Fibroblast of skin of right quadriceps (primary cell): Measurements from ENCODE around the gene OBI1.
"Not testable (repeated sequence)": the region's sequence is repeated elsewhere in the genome, so short reads cannot be mapped to it uniquely, and the experiment has no call there.

Source experiments
- DNase-seq: peaks from one replicate; pipeline ENCODE4 v3.0.0-alpha.2; 2013

The OBI1 gene

DNA sequence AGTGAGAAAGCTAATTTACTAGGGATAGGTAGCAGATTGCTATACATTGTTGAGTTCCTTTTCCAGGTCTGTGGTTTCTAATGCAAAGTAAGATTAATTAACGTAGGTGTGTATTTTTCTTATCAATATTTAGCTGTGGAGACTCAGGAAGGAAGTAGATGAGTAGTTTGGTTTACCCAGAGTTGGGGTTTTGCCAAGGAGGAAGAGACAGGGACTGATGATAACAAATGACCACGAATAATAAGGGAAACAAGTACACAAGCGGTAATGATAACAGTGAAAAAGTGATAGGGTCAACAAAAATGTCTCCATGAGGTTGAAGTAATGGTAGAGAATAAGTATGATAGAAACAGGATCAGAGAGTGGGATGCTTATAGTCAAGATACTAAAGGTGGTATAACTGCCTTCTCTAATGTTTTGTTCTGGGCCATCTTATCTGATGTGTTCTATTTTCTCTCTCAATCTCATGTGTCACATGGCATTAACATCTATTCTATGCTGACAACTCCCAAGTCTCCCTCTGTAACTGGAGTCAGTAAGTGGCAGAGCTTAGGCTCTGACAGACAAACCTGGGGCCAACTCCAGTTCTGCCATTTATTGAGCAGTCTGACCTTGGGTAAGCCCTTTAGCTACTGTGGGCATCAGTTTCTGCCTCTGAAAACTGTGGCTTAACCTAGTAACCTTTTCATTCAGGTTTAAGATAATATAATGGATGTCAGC, 8.8 kb downstream of the OBI1 start:
- DNase-seq: no peak

DNA sequence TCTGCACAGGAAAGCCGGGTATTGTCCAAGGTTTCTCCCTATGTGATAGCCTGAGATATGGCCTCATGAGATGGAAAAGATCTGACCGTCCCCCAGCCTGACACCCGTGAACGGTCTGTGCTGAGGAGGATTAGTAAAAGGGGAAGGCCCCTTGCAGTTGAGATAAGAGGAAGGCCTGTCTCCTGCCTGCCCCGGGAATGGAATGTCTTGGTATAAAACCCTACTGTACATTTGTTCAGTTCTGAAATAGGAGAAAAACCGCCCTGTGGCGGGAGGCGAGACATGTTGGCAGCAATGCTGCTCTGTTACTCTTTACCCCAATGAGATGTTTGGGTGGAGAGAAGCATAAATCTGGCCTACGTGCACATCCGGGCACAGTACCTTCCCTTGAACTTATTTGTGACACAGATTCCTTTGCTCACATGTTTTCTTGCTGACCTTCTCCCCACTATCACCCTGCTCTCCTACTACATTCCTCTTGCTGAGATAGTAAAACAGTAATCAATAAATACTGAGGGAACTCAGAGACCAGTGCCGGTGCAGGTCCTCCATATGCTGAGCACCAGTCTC, 11.8 kb downstream of the OBI1 start:
- not testable (repeated sequence) for DNase-seq

DNA sequence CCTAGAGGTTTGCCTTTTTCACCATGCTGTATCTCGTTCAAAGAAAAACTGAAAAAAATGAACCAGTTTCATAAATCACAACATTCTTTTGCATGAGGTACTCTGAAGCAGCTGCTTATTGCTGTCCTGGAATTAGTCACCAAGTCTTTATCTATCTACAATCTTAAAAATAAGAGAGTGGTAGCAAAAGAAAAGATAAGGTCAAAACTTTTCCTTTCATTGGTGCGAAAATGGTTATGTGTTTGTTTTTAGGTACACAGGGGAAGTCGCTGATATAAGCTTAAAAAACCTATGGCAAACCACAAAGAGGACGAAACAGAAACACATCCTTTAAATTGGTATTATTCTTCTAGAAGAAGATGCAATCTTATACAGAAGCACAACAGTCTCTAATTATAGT, 20.7 kb downstream of the OBI1 start:
- no peak for DNase-seq

DNA sequence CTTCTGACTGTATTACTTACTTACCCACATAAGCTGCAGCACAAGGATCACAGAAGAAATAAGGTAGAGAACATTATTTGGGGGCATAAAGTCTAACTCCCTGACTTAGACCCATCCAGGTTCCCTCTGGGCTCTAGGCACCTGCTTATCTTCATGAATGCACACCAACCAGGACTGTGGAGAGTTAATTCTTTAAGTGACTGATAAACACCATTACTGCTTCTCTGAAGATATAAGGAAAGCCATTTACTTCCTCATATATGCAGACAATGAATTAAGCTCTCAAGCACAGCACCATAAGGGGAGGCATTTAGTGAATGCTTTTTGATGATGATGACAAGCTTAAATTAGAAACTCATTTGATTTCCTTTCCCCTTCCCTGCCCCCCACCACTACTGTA, 22.5 kb downstream of the OBI1 start:
- no peak for DNase-seq

- no peak for DNase-seq
Observed at GRCh38 chr13:78632996-78633395, 26.0 kb downstream of the OBI1 start.

GRCh38 chr13:78631077-78631476, 27.9 kb downstream of the OBI1 start:
- DNase-seq: no peak

- DNase-seq: no peak
Observed at GRCh38 chr13:78630511-78630910, 28.4 kb downstream of the OBI1 start.

DNA sequence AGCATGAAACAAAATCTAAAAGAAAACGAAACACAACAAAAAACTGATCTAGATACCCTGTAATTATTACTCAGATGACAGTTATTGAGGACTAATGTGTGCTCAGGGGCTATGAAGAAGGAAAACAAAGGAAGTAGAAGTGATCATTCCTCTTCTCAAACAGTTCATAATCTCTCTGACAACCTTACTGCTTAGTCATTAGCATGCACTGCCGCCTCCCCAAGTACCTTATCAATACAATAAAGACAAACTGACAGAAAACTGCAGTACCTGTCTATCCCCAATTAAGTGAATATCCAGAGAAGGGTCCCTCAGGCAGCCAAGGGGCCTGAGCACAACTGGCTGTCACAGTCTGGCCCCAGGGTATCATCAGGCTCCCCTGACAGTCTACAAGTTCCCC, 33.6 kb downstream of the OBI1 start:
- DNase-seq: no peak

GRCh38 chr13:78623132-78623531, 35.8 kb downstream of the OBI1 start:
- no peak for DNase-seq

DNA sequence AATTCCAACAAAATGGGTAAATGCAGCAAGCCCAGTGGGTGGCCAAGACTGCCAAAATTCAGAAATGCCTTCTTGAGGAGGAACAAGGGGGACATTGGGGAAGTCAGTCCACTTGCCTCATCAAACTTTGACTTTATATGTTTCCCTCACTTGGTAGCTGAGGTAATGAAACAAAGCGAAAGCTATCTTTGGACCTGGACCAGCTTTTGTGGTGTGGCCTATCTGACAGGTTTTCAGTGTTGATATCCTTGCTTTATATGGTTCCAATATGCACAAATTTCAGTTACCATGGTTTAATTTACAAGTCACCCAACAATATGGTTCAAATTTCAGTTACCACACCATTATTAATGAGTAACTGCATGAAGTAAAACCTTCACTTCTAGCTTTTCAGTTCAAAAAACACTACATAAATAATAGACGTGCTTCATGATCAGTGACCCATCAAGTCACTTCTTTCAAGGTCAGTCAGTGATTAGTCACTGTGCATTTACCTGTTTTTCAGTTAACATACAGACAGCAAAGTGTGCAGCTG, 38.0 kb downstream of the OBI1 start:
- DNase-seq: no peak

DNA sequence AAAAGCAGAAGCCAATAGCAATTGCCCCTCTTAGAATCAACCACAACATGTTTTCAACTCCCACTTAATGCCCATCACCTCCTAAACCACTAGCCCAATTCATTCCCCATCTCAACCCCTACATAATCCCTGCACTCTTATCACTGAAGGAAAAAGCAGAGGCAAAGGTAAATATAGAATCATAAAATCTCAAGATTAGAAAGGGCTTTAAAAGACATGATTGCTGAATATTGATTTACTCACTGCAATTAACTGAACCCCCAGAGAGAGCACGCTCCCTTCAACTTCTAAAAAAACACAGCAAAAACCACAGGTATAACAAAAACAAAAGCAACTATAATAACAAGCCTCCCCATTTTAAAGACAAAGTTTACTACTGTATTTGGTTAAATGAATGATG, 40.5 kb downstream of the OBI1 start:
- no peak for DNase-seq

DNA sequence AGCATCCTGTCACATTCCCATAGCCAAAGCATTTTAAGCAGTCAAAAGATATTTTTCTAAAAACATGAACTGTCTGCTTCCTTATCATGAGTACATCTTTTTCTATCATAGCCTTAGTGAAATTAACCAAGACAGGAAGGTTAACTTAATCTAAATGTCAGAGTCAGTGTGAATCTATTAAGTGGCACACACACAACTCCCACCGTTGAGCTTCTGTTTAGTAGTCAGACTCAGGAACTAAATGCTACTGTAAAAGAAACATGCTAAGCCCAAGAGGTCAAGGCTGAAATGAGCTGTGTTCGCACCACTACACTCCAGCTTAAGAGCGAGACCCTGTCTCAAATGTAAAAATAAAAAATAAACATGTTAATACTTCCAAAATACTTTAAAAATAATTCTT, 47.9 kb downstream of the OBI1 start:
- DNase-seq: no peak

DNA sequence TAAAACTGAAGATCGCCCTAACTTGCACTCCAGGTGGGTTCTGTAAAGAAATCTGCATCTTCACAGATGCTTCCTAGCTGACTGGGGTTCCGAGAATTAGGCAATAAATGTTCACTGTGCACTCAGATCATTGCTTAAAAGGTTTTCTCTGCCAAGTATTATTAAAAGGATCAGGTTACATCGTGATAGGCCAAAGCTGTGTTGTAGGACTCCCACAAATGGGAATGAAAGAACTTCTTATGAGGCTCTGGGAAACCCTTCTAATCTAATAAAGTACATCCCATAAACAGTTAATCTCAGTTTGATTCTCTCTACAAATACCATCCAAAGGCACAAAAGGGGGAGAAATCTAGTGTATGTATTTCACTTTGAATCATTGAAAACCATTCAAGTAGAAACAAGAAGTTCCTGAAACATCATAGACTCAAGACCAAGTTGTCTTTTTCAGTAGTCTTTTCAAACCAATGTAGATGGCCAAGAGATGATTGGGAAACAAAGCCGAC, 48.5 kb downstream of the OBI1 start:
- no peak for DNase-seq

- DNase-seq: no peak
Observed at GRCh38 chr13:78609464-78610205, 49.3 kb downstream of the OBI1 start.

GRCh38 chr13:78608688-78609463, 50.1 kb downstream of the OBI1 start:
- DNase-seq: no peak

- no peak for DNase-seq
Observed at GRCh38 chr13:78608252-78608687, 50.7 kb downstream of the OBI1 start.

DNA sequence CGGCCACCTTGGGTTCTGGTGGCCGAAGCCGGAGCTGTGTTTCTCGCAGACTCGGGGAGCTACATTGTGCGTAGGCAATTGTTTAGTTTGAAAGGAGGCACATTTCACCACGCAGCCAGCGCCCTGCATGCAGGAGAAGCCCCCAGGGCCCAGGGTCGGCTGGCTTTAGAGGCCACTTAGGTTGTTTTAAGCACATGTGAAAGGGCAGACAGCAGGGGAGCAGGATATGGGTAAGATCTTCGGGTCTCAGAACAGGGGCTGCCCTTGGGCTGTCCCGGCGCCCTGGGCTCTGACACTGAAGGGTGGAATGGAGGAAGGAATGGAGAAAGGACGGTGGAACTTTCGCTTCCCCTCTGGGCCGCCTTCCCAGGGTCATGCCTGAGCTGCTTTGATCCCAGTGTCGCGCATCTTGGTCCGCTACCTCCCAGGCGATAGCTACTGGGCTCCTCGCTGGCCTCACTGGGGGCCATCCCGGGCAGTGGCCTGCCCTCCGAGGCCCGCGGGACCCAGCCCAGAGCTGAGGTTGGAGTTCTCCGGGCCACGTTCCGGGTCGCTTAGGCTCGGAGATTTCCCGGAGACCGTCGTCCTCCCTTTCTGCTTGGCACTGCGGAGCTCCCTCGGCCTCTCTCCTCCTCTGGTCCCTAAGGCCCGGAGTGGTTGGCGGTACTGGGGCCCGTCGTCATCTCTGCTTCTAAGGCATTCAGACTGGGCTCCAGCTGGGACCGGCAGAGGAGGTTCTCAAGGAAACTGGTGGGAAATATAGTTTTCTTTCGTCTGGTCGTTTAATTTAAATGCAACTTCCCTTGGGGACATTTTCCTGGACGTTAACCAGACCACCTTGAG, 51.3 kb downstream of the OBI1 start:
- DNase-seq: no peak

DNA sequence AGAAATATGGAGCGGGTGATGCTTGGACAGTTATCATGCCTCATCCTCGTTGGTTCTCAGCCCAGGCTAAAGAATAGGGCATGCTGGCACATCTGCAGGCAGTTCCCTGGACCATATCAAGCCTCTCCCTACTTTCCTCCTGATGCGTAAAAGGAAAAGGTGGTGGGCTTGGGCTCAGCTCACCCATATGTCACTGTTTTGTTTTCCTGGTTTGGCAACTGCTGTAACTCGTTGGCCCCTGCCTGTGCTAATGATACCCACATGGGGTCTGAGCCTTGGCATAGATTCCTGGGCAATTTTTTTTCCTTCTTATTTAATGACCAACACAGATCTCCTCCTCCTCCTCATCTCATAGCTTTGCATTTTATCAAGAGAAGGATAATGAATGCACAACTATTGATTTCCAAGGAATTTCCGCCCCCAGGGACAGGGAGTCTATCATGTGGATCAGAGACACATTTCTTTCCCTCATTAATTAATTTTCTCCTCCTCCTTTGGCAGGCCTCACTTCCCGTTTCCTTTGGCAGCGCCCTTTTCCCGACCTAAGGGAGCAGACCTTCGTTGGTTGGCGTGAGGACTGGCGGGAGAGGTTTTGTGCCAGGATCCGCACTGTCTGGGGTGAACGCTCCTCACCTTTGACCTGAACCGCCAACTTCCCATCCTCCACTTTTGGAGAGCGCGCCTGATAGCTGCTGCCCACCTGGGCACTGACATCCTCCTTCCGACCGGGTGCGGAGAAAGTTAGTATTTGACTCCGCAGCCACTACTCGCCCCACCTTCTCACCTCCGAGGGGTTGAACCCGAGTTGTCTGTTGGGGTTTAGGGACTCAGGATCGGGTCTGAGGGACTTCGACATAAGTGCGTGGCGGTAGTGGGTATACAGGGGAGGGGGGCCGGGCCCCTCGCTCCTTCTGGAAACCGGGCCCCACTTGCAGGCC, 52.2 kb downstream of the OBI1 start:
- DNase-seq: no peak

DNA sequence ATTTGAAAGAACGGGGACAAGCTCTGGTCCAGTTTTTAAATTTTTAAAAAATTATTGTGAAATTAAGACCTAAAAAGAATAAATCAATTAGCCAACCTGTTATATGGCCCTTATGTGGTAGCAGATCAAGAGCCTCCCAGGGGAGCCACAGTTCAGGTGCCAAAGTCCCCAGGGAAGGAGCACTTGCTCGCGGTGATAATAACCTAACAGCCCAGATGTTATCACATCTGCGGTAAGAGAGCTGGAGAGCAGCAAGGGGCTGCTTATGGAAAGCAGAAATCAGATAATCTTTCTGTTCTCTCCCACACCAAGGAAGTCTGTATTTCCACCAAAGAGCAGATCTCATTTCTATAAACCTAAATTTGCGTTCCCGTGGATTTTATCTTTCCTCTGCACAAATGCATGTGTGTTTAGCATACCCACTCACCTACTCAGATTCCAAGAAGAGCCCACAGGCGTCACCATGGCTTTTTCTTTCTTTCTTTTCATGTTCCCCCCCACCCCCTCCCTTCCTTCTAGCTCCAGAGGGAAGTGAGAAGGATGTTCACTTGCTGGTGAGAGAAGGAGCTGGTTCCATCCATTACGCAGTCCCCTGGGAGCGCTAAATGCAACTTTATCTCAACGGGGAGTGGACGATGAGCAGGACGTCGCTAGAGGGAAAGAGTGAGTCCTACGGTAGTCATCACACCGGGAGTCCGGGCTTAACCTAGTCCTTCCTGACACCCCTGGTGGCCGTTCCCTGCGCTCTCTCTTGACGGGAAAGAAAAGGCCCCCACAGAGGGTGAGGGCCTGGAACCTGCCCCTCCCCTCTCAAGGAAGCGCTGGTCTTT, 54.0 kb downstream of the OBI1 start:
- no peak for DNase-seq
